H1 (cell line): ENCODE measurements around the gene STX17. TPM values are rescaled to one million over a fixed set of nuclear protein-coding genes. Genes with fewer than 3 reads are reported as not detected.

Experiments used
- CTCF ChIA-PET: fragments of 300-600 bp; sonication (Branson Sonifier 250); formaldehyde crosslinking; loops from one replicate; lab custom pipeline; 2021; ENCODE audit not compliant: partially characterized antibody; lab: Charles Lee
- POLR2A ChIA-PET: fragments of 300-600 bp; sonication (Branson Sonifier 250); formaldehyde crosslinking; loops from one replicate; lab custom pipeline; 2021; ENCODE audit warnings: inconsistent platforms; ENCODE audit not compliant: partially characterized antibody; lab: Charles Lee
- DNase-seq, 2 experiments: peaks; one replicate each; pipeline versions ENCODE4 v3.0.0 to v3.0.0-alpha.2; 2010 to 2022; ENCODE audit warnings: low spot score in 2 of 2, low read depth in 1 of 2, mixed read lengths in 1 of 2
- FAIRE-seq: peaks from 2 replicates; lab custom pipeline; 2011; peaks lifted over from hg19 to GRCh38; lab: Jason Lieb, UNC
- H2AFZ ChIP-seq: 2 replicates; pipeline ENCODE4 v1.8.1; 2012; ENCODE audit warnings: low read length, inconsistent platforms
- H2AK5ac ChIP-seq: 2 replicates; pipeline ENCODE4 v1.6.1; 2013; ENCODE audit warnings: low read depth, low read length
- H2BK120ac ChIP-seq: replicated peaks from 2 replicates; pipeline ENCODE3; 2013; ENCODE audit warnings: low read depth, low read length, inconsistent platforms
- H2BK12ac ChIP-seq: 2 replicates; pipeline ENCODE4 v1.6.1; 2013; ENCODE audit warnings: low read depth, low read length
- H2BK15ac ChIP-seq: 2 replicates; pipeline ENCODE4 v1.6.1; 2013; ENCODE audit warnings: low read length
- H2BK20ac ChIP-seq: 2 replicates; pipeline ENCODE4 v1.6.1; 2013; ENCODE audit warnings: low read length
- H2BK5ac ChIP-seq: 2 replicates; pipeline ENCODE4 v1.6.1; 2013; ENCODE audit warnings: low read depth, low read length
- H3K14ac ChIP-seq: 2 replicates; pipeline ENCODE4 v1.6.1; 2013; ENCODE audit warnings: inconsistent platforms; ENCODE audit not compliant: insufficient read length
- H3K18ac ChIP-seq: 2 replicates; pipeline ENCODE4 v1.6.1; 2013; ENCODE audit warnings: low read length; ENCODE audit errors: extremely low read depth
- H3K23ac ChIP-seq: 2 replicates; pipeline ENCODE4 v1.6.1; 2013; ENCODE audit warnings: inconsistent platforms; ENCODE audit not compliant: insufficient read length
- H3K23me2 ChIP-seq: 2 replicates; pipeline ENCODE4 v1.6.1; 2013; ENCODE audit warnings: low read depth, low read length
- H3K27ac ChIP-seq: 2 replicates; pipeline ENCODE4 v1.6.1; 2011; ENCODE audit warnings: low read depth, low read length, inconsistent platforms
- H3K27me3 ChIP-seq, 4 experiments: replicated peaks in 1 of 4; 1 replicate in 1 of 4; 2 replicates in 3 of 4; pipeline versions ENCODE4 v1.6.1 to v1.8.1; 2011 to 2013; ENCODE audit warnings: low read length in 3 of 4, mild to moderate bottlenecking in 3 of 4, inconsistent platforms in 2 of 4, mixed read lengths in 2 of 4, moderate library complexity in 1 of 4; ENCODE audit not compliant: control insufficient read depth in 3 of 4, insufficient read depth in 3 of 4; ENCODE audit errors: extremely low read depth in 1 of 4
- H3K36me3 ChIP-seq, 4 experiments: 2 replicates each; pipeline versions ENCODE4 v1.6.1 to v1.8.1; 2011 to 2013; ENCODE audit warnings: mild to moderate bottlenecking in 4 of 4, low read length in 3 of 4, moderate library complexity in 2 of 4, control low read depth in 1 of 4, inconsistent platforms in 1 of 4; ENCODE audit not compliant: insufficient read depth in 4 of 4, control insufficient read depth in 2 of 4
- H3K4ac ChIP-seq: replicated peaks from 2 replicates; pipeline ENCODE3; 2013; ENCODE audit warnings: low read length, low read depth, mixed read lengths, inconsistent platforms; ENCODE audit not compliant: insufficient read length
- H3K4me1 ChIP-seq, 4 experiments: replicated peaks in 1 of 4; 1 replicate in 1 of 4; 2 replicates in 3 of 4; pipeline versions ENCODE4 v1.6.1 to v1.8.1; 2011 to 2013; ENCODE audit warnings: low read length in 3 of 4, inconsistent platforms in 2 of 4, mixed read lengths in 1 of 4; ENCODE audit not compliant: insufficient read depth in 4 of 4, control insufficient read depth in 3 of 4
- H3K4me2 ChIP-seq, 2 experiments: 2 replicates each; pipeline versions ENCODE4 v1.6.1 to v1.8.1; 2011 to 2013; ENCODE audit warnings: low read depth in 2 of 2, low read length in 2 of 2, control low read depth in 1 of 2, inconsistent platforms in 1 of 2, mild to moderate bottlenecking in 1 of 2; ENCODE audit not compliant: insufficient read depth in 1 of 2
- H3K4me3 ChIP-seq, 4 experiments: fragments of 200-600, 300-600 bp in 1 of 4; sonication (generic), shearing (Covaris generic), sonication (Bioruptor Twin) in 1 of 4; 2 replicates each; pipeline versions ENCODE4 v1.5.1 to v1.8.1; 2011 to 2016; ENCODE audit warnings: low read length in 4 of 4, low read depth in 3 of 4, control low read depth in 2 of 4, inconsistent platforms in 2 of 4, mild to moderate bottlenecking in 2 of 4, mixed read lengths in 1 of 4, moderate library complexity in 1 of 4; ENCODE audit not compliant: insufficient read depth in 2 of 4; ENCODE audit errors: extremely low read depth in 1 of 4
- H3K56ac ChIP-seq: replicated peaks from 2 replicates; pipeline ENCODE3; 2013; ENCODE audit warnings: low read depth, mild to moderate bottlenecking, mixed read lengths, low read length, inconsistent platforms; ENCODE audit not compliant: insufficient read length
- H3K79me1 ChIP-seq: 2 replicates; pipeline ENCODE4 v1.6.1; 2013; ENCODE audit warnings: low read depth, low read length, control low read depth
- H3K79me2 ChIP-seq, 2 experiments: 2 replicates each; pipeline versions ENCODE4 v1.6.1 to v1.8.1; 2012 to 2013; ENCODE audit warnings: low read length in 2 of 2, mild to moderate bottlenecking in 2 of 2, inconsistent platforms in 1 of 2; ENCODE audit not compliant: insufficient read depth in 2 of 2, control insufficient read depth in 1 of 2
- H3K9ac ChIP-seq, 4 experiments: replicated peaks in 1 of 4; 1 replicate in 1 of 4; 2 replicates in 3 of 4; pipeline versions ENCODE4 v1.6.1 to v1.8.1; 2011 to 2013; ENCODE audit warnings: low read depth in 3 of 4, low read length in 3 of 4, control low read depth in 2 of 4, mild to moderate bottlenecking in 2 of 4, moderate library complexity in 2 of 4, inconsistent platforms in 1 of 4; ENCODE audit errors: extremely low read depth in 1 of 4
- H3K9me3 ChIP-seq, 2 experiments: 2 replicates each; pipeline versions ENCODE4 v1.6.1 to v1.8.1; 2012 to 2013; ENCODE audit warnings: mild to moderate bottlenecking in 2 of 2, moderate library complexity in 2 of 2, control low read depth in 1 of 2, inconsistent platforms in 1 of 2, low read depth in 1 of 2, low read length in 1 of 2, mixed read lengths in 1 of 2; ENCODE audit not compliant: insufficient read depth in 2 of 2
- H4K20me1 ChIP-seq, 2 experiments: replicated peaks in 1 of 2; 2 replicates each; pipeline versions ENCODE3 to v1.8.1; 2011 to 2013; ENCODE audit warnings: inconsistent platforms in 2 of 2, low read length in 2 of 2, mild to moderate bottlenecking in 1 of 2; ENCODE audit not compliant: insufficient read depth in 2 of 2, control insufficient read depth in 1 of 2
- H4K5ac ChIP-seq: 2 replicates; pipeline ENCODE4 v1.6.1; 2013; ENCODE audit warnings: low read length, low read depth, mixed read lengths, inconsistent platforms; ENCODE audit not compliant: insufficient read length
- H4K8ac ChIP-seq: 2 replicates; pipeline ENCODE4 v1.8.0; 2013; ENCODE audit warnings: mild to moderate bottlenecking, moderate library complexity, low read length, inconsistent platforms; ENCODE audit not compliant: insufficient read depth; ENCODE audit errors: extremely low read depth
- H4K91ac ChIP-seq: replicated peaks from 2 replicates; pipeline ENCODE3; 2013; ENCODE audit warnings: low read length, mixed read lengths, inconsistent platforms; ENCODE audit not compliant: insufficient read length
- BACH1 ChIP-seq: IDR thresholded peaks from 2 replicates; pipeline ENCODE4 v1.6.1; 2012; ENCODE audit warnings: low read length, improper control_type of control experiment
- BRCA1 ChIP-seq: IDR thresholded peaks from 2 replicates; pipeline ENCODE4 v1.6.1; 2012; ENCODE audit warnings: low read depth, low read length, improper control_type of control experiment
- CTBP2 ChIP-seq: IDR thresholded peaks from 2 replicates; pipeline ENCODE4 v1.7.0; 2011; ENCODE audit warnings: borderline replicate concordance, mild to moderate bottlenecking, moderate library complexity, mixed read lengths, low read length; ENCODE audit not compliant: insufficient read depth, insufficient read length
- GABPA ChIP-seq: IDR thresholded peaks from 2 replicates; pipeline ENCODE4 v1.6.1; 2011; ENCODE audit warnings: mild to moderate bottlenecking, low read length, moderate library complexity, borderline replicate concordance; ENCODE audit not compliant: insufficient read depth
- MAFK ChIP-seq: IDR thresholded peaks from 2 replicates; pipeline ENCODE4 v1.6.1; 2012; ENCODE audit warnings: low read depth, mild to moderate bottlenecking, improper control_type of control experiment, low read length
- MAX ChIP-seq: IDR thresholded peaks from 2 replicates; pipeline ENCODE4 v1.6.1; 2012; ENCODE audit warnings: inconsistent platforms
- PHF8 ChIP-seq: fragments of 200-600 bp; sonication (generic); conservative IDR thresholded peaks from 2 replicates; pipeline ENCODE4 v1.7.1; 2012; ENCODE audit warnings: low read depth, mild to moderate bottlenecking, inconsistent platforms, low read length, moderate library complexity
- RXRA ChIP-seq: IDR thresholded peaks from 2 replicates; pipeline ENCODE4 v1.6.1; 2011; ENCODE audit warnings: low read depth, mild to moderate bottlenecking, low read length, moderate library complexity; ENCODE audit not compliant: insufficient read depth
- SIX5 ChIP-seq: IDR thresholded peaks from 2 replicates; pipeline ENCODE4 v1.6.1; 2011; ENCODE audit warnings: mild to moderate bottlenecking, low read depth, low read length
- SP1 ChIP-seq: IDR thresholded peaks from 2 replicates; pipeline ENCODE4 v1.6.1; 2011; ENCODE audit warnings: low read depth, low read length
- SUZ12 ChIP-seq: fragments of 200-600 bp; sonication (generic); IDR thresholded peaks from 2 replicates; pipeline ENCODE4 v1.6.1; 2012; ENCODE audit warnings: mild to moderate bottlenecking, inconsistent platforms, low read length, moderate library complexity, mixed read lengths
- YY1 ChIP-seq: IDR thresholded peaks from 2 replicates; pipeline ENCODE4 v1.6.1; 2011; ENCODE audit warnings: low read depth, mild to moderate bottlenecking, low read length
- ZNF274 ChIP-seq: IDR thresholded peaks from 2 replicates; pipeline ENCODE4 v1.7.0; 2012; ENCODE audit warnings: low read length, borderline replicate concordance; ENCODE audit errors: extremely low read depth
- WGBS, 2 experiments: shearing (Covaris generic) in 1 of 2; methylation state at CpG; one replicate each; pipeline versions ENCODE4 v1.1.6 to v1.1.7; 2013 to 2015; ENCODE audit warnings: low lambda C conversion rate in 2 of 2, mixed read lengths in 2 of 2, inconsistent platforms in 1 of 2, low coverage in 1 of 2, missing lambda C conversion rate in 1 of 2; ENCODE audit not compliant: insufficient replicate concordance in 2 of 2, insufficient coverage in 1 of 2, insufficient read length in 1 of 2; ENCODE audit errors: extremely low coverage in 1 of 2, missing lambda C conversion rate in 1 of 2; 5-methylcytosine and 5-hydroxymethylcytosine counted together
- polyA plus RNA-seq, 7 experiments: library from polyadenylated mRNA; depleted of rRNA in 3 of 7; stranded (reverse) in 5 of 7; unstranded in 2 of 7; fragments of >200 nt in 5 of 7; fragments of 200-250 nt in 2 of 7; gene quantifications; 1 replicate in 5 of 7; 2 replicates in 1 of 7; 4 replicates in 1 of 7; pipeline versions ENCODE4 v1.2.1 to v1.2.3, GENCODE V29; 2011 to 2013; ENCODE audit warnings: missing spikeins in 2 of 7, mixed read lengths in 2 of 7
- total RNA-seq: library from RNA; stranded (reverse); fragmentation: NEBNext Ultra II Directional; extraction: Animal tissue kit (Norgen Biotek cat#: 25700); gene quantifications from 2 replicates; pipeline ENCODE4 v1.2.1, GENCODE V29; 2021

The STX17 gene
- total and polyA plus RNA-seq, 2 of the 8 experiments (the other 6 are each of a cell fraction or from before 2014, with no cell fraction given), result 4.5 to 16.3 TPM

- H3K4me1 ChIP-seq, result peaks cover 0 to 2% (median 0%) of the 10 kb centered on the region in 4 experiments; a peak in 2 of 7 replicates
- no peak overlapping the region for H3K23ac ChIP-seq
- H3K18ac ChIP-seq, result no peak overlapping the region
- TF ChIP-seq BACH1 (no peak), SP1 (no peak), CTBP2 (no peak), MAFK (no peak), SUZ12 (no peak), BRCA1 (no peak), GABPA (no peak), YY1 (no peak), MAX (no peak), PHF8 (no peak), SIX5 (no peak), RXRA (no peak), ZNF274 (no peak)
- TF ChIP-seq, all 59 proteins: peak for 0
- no peak overlapping the region for H2BK12ac ChIP-seq
- no peaks in the 10 kb centered on the region for H4K20me1 ChIP-seq
- H3K27me3 ChIP-seq, result no peaks in the 10 kb centered on the region
- no peak overlapping the region for H2AFZ ChIP-seq
- H3K9ac ChIP-seq, result no peak overlapping the region
- POLR2A ChIA-PET, result no interaction called here
- H4K8ac ChIP-seq, result no peak overlapping the region
- no peak overlapping the region for H2BK120ac ChIP-seq
- no peak overlapping the region for H3K4me3 ChIP-seq
- no peak overlapping the region for H3K4ac ChIP-seq
- H2BK15ac ChIP-seq, result no peak overlapping the region
- no peaks in the 10 kb centered on the region for H3K79me1 ChIP-seq
- no peaks in the 10 kb centered on the region for H3K23me2 ChIP-seq
- DNase-seq, result no peak
- H2BK5ac ChIP-seq, result no peak overlapping the region
- no peaks in the 10 kb centered on the region for H3K79me2 ChIP-seq
- CTCF ChIA-PET, result interaction anchor here (0.6 to 1.3 kb wide), 2 partner anchors 9 to 26 kb away, joined by 3 read pairs; no protein-coding TSS in a partner anchor
- 86% methylated on average over 3 of the region's 3 CpGs; no CpG with 5 or more reads in 1 of the 2 experiments for WGBS, 2 experiments
- no peak for FAIRE-seq
- no peaks in the 10 kb centered on the region for H3K9me3 ChIP-seq
- no peak overlapping the region for H4K5ac ChIP-seq
- no peak overlapping the region for H3K56ac ChIP-seq
- no peak overlapping the region for H4K91ac ChIP-seq
- H2AK5ac ChIP-seq, result no peak overlapping the region
- no peak overlapping the region for H3K27ac ChIP-seq
- H3K14ac ChIP-seq, result no peak overlapping the region
- no peak overlapping the region for H3K4me2 ChIP-seq
- no peak overlapping the region for H2BK20ac ChIP-seq
- H3K36me3 ChIP-seq, result no peaks in the 10 kb centered on the region
These were observed 67.0 kb downstream of the STX17 start for GRCh38 chr9:99973455-99973854.
